K562 (cell line): ENCODE results near the gene F2. TPM values are rescaled to one million over a fixed set of nuclear protein-coding genes. Genes with fewer than 3 reads are reported as not detected.

Experiments used
- ATAC-seq: fragments of 200-7000 bp; cut with Tn5 transposase; 3 replicates; pipeline ENCODE4 v1.9.1; 2020; ENCODE audit warnings: moderate library complexity
- BruUV-seq: library from RNA; stranded (reverse); fragments of 400-500 nt; replicated peaks from 2 replicates; lab custom pipeline; 2021; lab: Mats Ljungman, UMichigan
- CTCF ChIA-PET: fragments of 300-600 bp; formaldehyde crosslinking; extraction: SDS; loops from one replicate; lab custom pipeline; 2021; ENCODE audit warnings: low intra/inter-chr PET ratio; lab: Yijun Ruan, JAX
- POLR2A ChIA-PET: fragments of 300-600, 350-650 bp; sonication (Branson Sonifier 250); formaldehyde crosslinking; extraction: SDS; loops from one replicate; lab custom pipeline; 2021; ENCODE audit warnings: antibody characterized with exemption, inconsistent platforms; lab: Yijun Ruan, JAX
- DNase-seq, 4 experiments: peaks; one replicate each; pipeline versions ENCODE4 v3.0.0 to v3.0.0-alpha.2; 2011 to 2018; ENCODE audit warnings: low spot score in 3 of 4, mixed read lengths in 3 of 4; ENCODE audit errors: extremely low read depth in 1 of 4
- FAIRE-seq: peaks from 2 replicates; lab custom pipeline; 2011; peaks lifted over from hg19 to GRCh38; lab: Jason Lieb, UNC
- H2AFZ ChIP-seq: 2 replicates; pipeline ENCODE4 v1.6.0; 2011; ENCODE audit warnings: low read depth, low read length, control low read depth, inconsistent platforms
- H3K27ac ChIP-seq: fragments of 200-600 bp; 3 replicates; pipeline ENCODE4 v1.8.0; 2011; ENCODE audit warnings: low read depth, mild to moderate bottlenecking, control low read depth, inconsistent platforms, low read length, moderate library complexity, mixed read lengths; ENCODE audit errors: extremely low read depth
- H3K27me3 ChIP-seq, 2 experiments: fragments of 300-600 bp in 1 of 2; 2 replicates in 1 of 2; 3 replicates in 1 of 2; pipeline versions ENCODE4 v1.6.0 to v1.8.0; 2011; ENCODE audit warnings: inconsistent platforms in 2 of 2, low read length in 2 of 2, mild to moderate bottlenecking in 1 of 2, mixed read lengths in 1 of 2, moderate library complexity in 1 of 2; ENCODE audit not compliant: control insufficient read depth in 2 of 2, insufficient read depth in 2 of 2
- H3K36me3 ChIP-seq: fragments of 300-600 bp; 3 replicates; pipeline ENCODE4 v1.8.0; 2011; ENCODE audit warnings: mild to moderate bottlenecking, low read length, inconsistent platforms; ENCODE audit not compliant: control insufficient read depth, insufficient read depth
- H3K4me1 ChIP-seq, 2 experiments: fragments of 200-600 bp in 1 of 2; replicated peaks in 1 of 2; 2 replicates in 1 of 2; 3 replicates in 1 of 2; pipeline versions ENCODE4 v1.5.1 to v1.8.0; 2011; ENCODE audit warnings: inconsistent platforms in 2 of 2, low read length in 2 of 2, mild to moderate bottlenecking in 1 of 2, mixed read lengths in 1 of 2, moderate library complexity in 1 of 2; ENCODE audit not compliant: control insufficient read depth in 2 of 2, insufficient read depth in 2 of 2
- H3K4me2 ChIP-seq: 2 replicates; pipeline ENCODE4 v1.6.1; 2011; ENCODE audit warnings: low read length, control low read depth, inconsistent platforms, mixed read lengths; ENCODE audit not compliant: insufficient read depth
- H3K4me3 ChIP-seq: fragments of 200-600 bp; sonication (generic), shearing (Covaris generic); 2 replicates; pipeline ENCODE4 v1.5.1; 2016; ENCODE audit warnings: control low read depth, inconsistent platforms
- H3K79me2 ChIP-seq: fragments of 200-600 bp; 3 replicates; pipeline ENCODE4 v1.8.0; 2011; ENCODE audit warnings: low read length, inconsistent platforms; ENCODE audit not compliant: control insufficient read depth, insufficient read depth
- H3K9ac ChIP-seq, 2 experiments: 2 replicates each; pipeline versions ENCODE4 v1.6.0 to v1.6.1; 2011; ENCODE audit warnings: low read depth in 2 of 2, low read length in 2 of 2, control low read depth in 1 of 2, inconsistent platforms in 1 of 2, mild to moderate bottlenecking in 1 of 2, mixed read lengths in 1 of 2; ENCODE audit not compliant: insufficient read depth in 1 of 2
- H3K9me1 ChIP-seq: one replicate; pipeline ENCODE4 v1.6.0; 2011; ENCODE audit warnings: inconsistent platforms, mild to moderate bottlenecking, low read length, moderate library complexity; ENCODE audit not compliant: control insufficient read depth, insufficient read depth
- H3K9me3 ChIP-seq: replicated peaks from 2 replicates; pipeline ENCODE4 v1.5.1; 2011; ENCODE audit warnings: low read depth, low read length, inconsistent platforms; ENCODE audit not compliant: control insufficient read depth, insufficient read depth
- H4K20me1 ChIP-seq: replicated peaks from 2 replicates; pipeline ENCODE4 v1.6.1; 2011; ENCODE audit warnings: low read length, inconsistent platforms, mixed read lengths; ENCODE audit not compliant: control insufficient read depth, insufficient read depth
- ATF3 ChIP-seq, 2 experiments: fragments of 450-650 bp in 1 of 2; sonication (generic) in 1 of 2; formaldehyde crosslinking in 1 of 2; IDR thresholded peaks in 1 of 2; conservative IDR thresholded peaks in 1 of 2; 2 replicates each; pipeline versions ENCODE4 v1.6.1 to v1.8.1; 2016 to 2023; ENCODE audit warnings: mild to moderate bottlenecking in 2 of 2, moderate library complexity in 2 of 2, inconsistent platforms in 1 of 2, missing genetic modification reagents in 1 of 2
- CREB5 ChIP-seq: fragments of 250-450 bp; sonication (Bioruptor Pico); IDR thresholded peaks from 2 replicates; pipeline ENCODE4 v1.5.0; 2020; ENCODE audit warnings: mild to moderate bottlenecking
- ETV5 ChIP-seq: sonication (generic); formaldehyde crosslinking; IDR thresholded peaks from 2 replicates; pipeline ENCODE4 v1.4.0; 2020; ENCODE audit warnings: low read depth, mild to moderate bottlenecking, missing genetic modification reagents
- HSF4 ChIP-seq: fragments of 250-450 bp; sonication (Bioruptor Pico); IDR thresholded peaks from 2 replicates; pipeline ENCODE4 v2.1.2; 2022; ENCODE audit warnings: mild to moderate bottlenecking, moderate library complexity, borderline replicate concordance
- NFE2L1 ChIP-seq: fragments of 450-650 bp; IDR thresholded peaks from 2 replicates; pipeline ENCODE4 v1.6.1; 2016; ENCODE audit warnings: missing genetic modification characterization, low read depth, mild to moderate bottlenecking, missing compliant biosample characterization, moderate library complexity, borderline replicate concordance
- RFX7 ChIP-seq: fragments of 250-450 bp; sonication (Bioruptor Pico); IDR thresholded peaks from 2 replicates; pipeline ENCODE4 v1.5.1; 2021; ENCODE audit warnings: mild to moderate bottlenecking
- SIX5 ChIP-seq, 2 experiments: IDR thresholded peaks; 2 replicates each; pipeline ENCODE4 v1.6.1; 2011; ENCODE audit warnings: low read length in 2 of 2, borderline replicate concordance in 1 of 2, low read depth in 1 of 2, mild to moderate bottlenecking in 1 of 2, moderate library complexity in 1 of 2; ENCODE audit not compliant: insufficient read depth in 1 of 2
- TAF7 ChIP-seq: fragments of 450-650 bp; IDR thresholded peaks from 2 replicates; pipeline ENCODE4 v1.6.1; 2016; ENCODE audit warnings: missing genetic modification characterization, missing compliant biosample characterization
- TSHZ1 ChIP-seq: fragments of 250-450 bp; sonication (Bioruptor Pico); IDR thresholded peaks from 2 replicates; pipeline ENCODE4 v1.4.0; 2020; ENCODE audit warnings: mild to moderate bottlenecking, moderate library complexity
- ZNF583 ChIP-seq: fragments of 250-450 bp; sonication (Bioruptor Pico); IDR thresholded peaks from 2 replicates; pipeline ENCODE4 v1.4.0; 2020
- ZNF699 ChIP-seq: fragments of 250-450 bp; sonication (Bioruptor Pico); IDR thresholded peaks from 2 replicates; pipeline ENCODE4 v1.8.0; 2021; ENCODE audit warnings: mild to moderate bottlenecking, moderate library complexity; ENCODE audit not compliant: insufficient replicate concordance
- WGBS: fragments of 100-300 bp; shearing (Covaris generic); methylation state at CpG from one replicate; pipeline ENCODE4 v1.1.6; 2016; ENCODE audit warnings: low coverage, mixed read lengths; ENCODE audit not compliant: insufficient coverage; ENCODE audit errors: missing lambda C conversion rate; 5-methylcytosine and 5-hydroxymethylcytosine counted together
- in situ Hi-C: fragments of 300-500 bp; cut with MboI; formaldehyde crosslinking; loops from 4 replicates; pipeline ENCODE4 v1.15.0; 2018; ENCODE audit warnings: inconsistent platforms, mixed read lengths
- intact Hi-C: fragments of 100-400 bp; cut with micrococcal nuclease; formaldehyde crosslinking; loops from 2 replicates; pipeline ENCODE4 v1.14.2; 2022
- polyA plus RNA-seq, 8 experiments: library from polyadenylated mRNA; depleted of rRNA in 4 of 8; stranded (reverse) in 5 of 8; unstranded in 3 of 8; fragments of >200 nt; fragmentation: Nextera tagmentation in 2 of 8; fragmentation: Illumina TruSeq in 1 of 8; extraction: Ambion mirVana in 2 of 8; extraction: Trizol in 1 of 8; gene quantifications; 2 replicates each; pipeline versions ENCODE4 v1.2.1 to v1.2.3, GENCODE V29; 2011 to 2014; ENCODE audit warnings: inconsistent platforms in 1 of 8, missing spikeins in 1 of 8
- total RNA-seq, 7 experiments: library from RNA; depleted of rRNA in 6 of 7; stranded (reverse); fragments of >200 nt in 6 of 7; fragmentation: Illumina TruSeq in 2 of 7; extraction: Trizol in 2 of 7; gene quantifications; 2 replicates each; pipeline versions ENCODE4 v1.2.1 to v1.2.3, GENCODE V29; 2011 to 2021; ENCODE audit warnings: low replicate concordance in 1 of 7

F2 gene
- total and polyA plus RNA-seq, 9 of the 15 experiments (the other 6 are each of a cell fraction or from before 2014, with no cell fraction given), result 0.16 TPM; not detected in 8

GRCh38 chr11:46680815-46681214 lies 38.2 kb upstream of the F2 start:
- POLR2A ChIA-PET, result interaction anchor here (0.6 to 1.3 kb wide), 2 partner anchors 16 to 100 kb away, joined by 3 to 4 read pairs; no protein-coding TSS in a partner anchor

More at GRCh38 chr11:46680815-46681214, 38.2 kb upstream of the F2 start:
- Histone ChIP-seq H3K4me2 (no peak overlapping the region), H4K20me1 (no peaks in the 10 kb centered on the region), H3K27me3 (no peaks in the 10 kb centered on the region), H3K9ac (no peak overlapping the region), H3K9me1 (peaks cover 2% of the 10 kb centered on the region), H3K9me3 (no peaks in the 10 kb centered on the region), H3K79me2 (no peaks in the 10 kb centered on the region), H3K36me3 (peaks cover 44% of the 10 kb centered on the region; the same call in 2 of the 3 replicates), H3K4me3 (no peak overlapping the region), H3K4me1 (no peaks in the 10 kb centered on the region; a peak in 1 of 5 replicates), H3K27ac (no peak overlapping the region), H2AFZ (no peak overlapping the region)
- WGBS, result 85% methylated on average over 19 of the region's 22 CpGs
- CTCF ChIA-PET, result no interaction called here
- in situ Hi-C loops (no loop called here), intact Hi-C loops (no loop called here)
- BruUV-seq, result no TSS peak
- no peak for FAIRE-seq
- no peak for DNase-seq
- no peak for ATAC-seq
- TF ChIP-seq NFE2L1 (tag), result no peak
- no peak for TF ChIP-seq ZNF583 (CRISPR knock-in tag)
- no peak for TF ChIP-seq ZNF699 (CRISPR knock-in tag)
- TF ChIP-seq CREB5 (CRISPR knock-in tag), result no peak
- no peak for TF ChIP-seq TAF7 (tag)
- TF ChIP-seq SIX5 (IDR thresholded peaks at IDR 0.05; ENCODE audit: borderline replicate concordance in 1 of 2, insufficient read depth in 1 of 2, low read depth in 1 of 2, low read length in 2 of 2), result no peak
- no peak for TF ChIP-seq HSF4 (CRISPR knock-in tag)
- TF ChIP-seq RFX7 (CRISPR knock-in tag), result no peak
- TF ChIP-seq TSHZ1 (CRISPR knock-in tag), result no peak
- TF ChIP-seq ETV5 (CRISPR knock-in tag), result no peak
- TF ChIP-seq ATF3 (IDR thresholded peaks at IDR 0.05), result no peak
- TF ChIP-seq ATF3 (CRISPR knock-in tag; conservative IDR thresholded peaks at IDR 0.05), result no peak
